DND-41 (cell line): ENCODE data around the gene SPRY4.

ENCODE experiments used
- ATAC-seq: fragments of 200-7000 bp; cut with Tn5 transposase; 3 replicates; pipeline ENCODE4 v1.9.1; 2021; ENCODE audit warnings: low read depth; ENCODE audit not compliant: insufficient read depth
- DNase-seq: peaks from one replicate; pipeline ENCODE4 v3.0.0-alpha.2; 2020
- H2AFZ ChIP-seq: 2 replicates; pipeline ENCODE4 v1.6.0; 2012; ENCODE audit warnings: low read depth, low read length
- H3K27ac ChIP-seq: 2 replicates; pipeline ENCODE4 v1.5.1; 2012; ENCODE audit warnings: low read length, inconsistent platforms
- H3K27me3 ChIP-seq: fragments of 200-600 bp; sonication (generic); 2 replicates; pipeline ENCODE4 v1.6.0; 2012; ENCODE audit warnings: low read length, mild to moderate bottlenecking, inconsistent platforms; ENCODE audit not compliant: insufficient read depth, poor library complexity
- H3K36me3 ChIP-seq: 2 replicates; pipeline ENCODE4 v1.5.1; 2012; ENCODE audit warnings: low read length, inconsistent platforms; ENCODE audit not compliant: insufficient read depth
- H3K4me1 ChIP-seq: 2 replicates; pipeline ENCODE4 v1.5.1; 2012; ENCODE audit warnings: mild to moderate bottlenecking, low read length; ENCODE audit not compliant: insufficient read depth
- H3K4me2 ChIP-seq: 2 replicates; pipeline ENCODE4 v1.6.0; 2012; ENCODE audit warnings: mild to moderate bottlenecking, moderate library complexity, low read length, inconsistent platforms; ENCODE audit not compliant: insufficient read depth
- H3K4me3 ChIP-seq, 2 experiments: fragments of 200-600 bp in 1 of 2; shearing (Covaris generic) in 1 of 2; 2 replicates each; pipeline ENCODE4 v1.5.1; 2012 to 2016; ENCODE audit warnings: inconsistent platforms in 2 of 2, low read length in 2 of 2, mild to moderate bottlenecking in 2 of 2, low read depth in 1 of 2, moderate library complexity in 1 of 2
- H3K79me2 ChIP-seq: 2 replicates; pipeline ENCODE4 v1.6.0; 2012; ENCODE audit warnings: low read length, inconsistent platforms; ENCODE audit not compliant: insufficient read depth
- H3K9ac ChIP-seq: 2 replicates; pipeline ENCODE4 v1.6.0; 2012; ENCODE audit warnings: low read depth, mild to moderate bottlenecking, inconsistent platforms, low read length, moderate library complexity
- H3K9me3 ChIP-seq: 2 replicates; pipeline ENCODE4 v1.5.1; 2012; ENCODE audit warnings: low read length, moderate library complexity, mild to moderate bottlenecking, inconsistent platforms; ENCODE audit not compliant: insufficient read depth, severe bottlenecking
- H4K20me1 ChIP-seq: 2 replicates; pipeline ENCODE4 v1.6.0; 2012; ENCODE audit warnings: low read length; ENCODE audit not compliant: insufficient read depth
- EZH2 ChIP-seq: IDR thresholded peaks from 3 replicates; pipeline ENCODE4 v1.6.1; 2012; ENCODE audit warnings: borderline replicate concordance, low read depth, mild to moderate bottlenecking, moderate library complexity, low read length, inconsistent platforms; ENCODE audit not compliant: severe bottlenecking
- TF ChIP-seq, protein P1 (sequence below): IDR thresholded peaks from 2 replicates; pipeline ENCODE4 v1.5.1; 2012; ENCODE audit warnings: borderline replicate concordance, low read length, moderate library complexity, mild to moderate bottlenecking; ENCODE audit not compliant: poor library complexity, severe bottlenecking; ENCODE audit errors: extremely low read depth

Gene SPRY4

GRCh38 chr5:142289708-142290576 lies 34.9 kb downstream of the SPRY4 start:
- H3K9ac ChIP-seq, result no peak overlapping the region
- no peak for DNase-seq
- no peak for TF ChIP-seq EZH2
- TF ChIP-seq, protein P1, sequence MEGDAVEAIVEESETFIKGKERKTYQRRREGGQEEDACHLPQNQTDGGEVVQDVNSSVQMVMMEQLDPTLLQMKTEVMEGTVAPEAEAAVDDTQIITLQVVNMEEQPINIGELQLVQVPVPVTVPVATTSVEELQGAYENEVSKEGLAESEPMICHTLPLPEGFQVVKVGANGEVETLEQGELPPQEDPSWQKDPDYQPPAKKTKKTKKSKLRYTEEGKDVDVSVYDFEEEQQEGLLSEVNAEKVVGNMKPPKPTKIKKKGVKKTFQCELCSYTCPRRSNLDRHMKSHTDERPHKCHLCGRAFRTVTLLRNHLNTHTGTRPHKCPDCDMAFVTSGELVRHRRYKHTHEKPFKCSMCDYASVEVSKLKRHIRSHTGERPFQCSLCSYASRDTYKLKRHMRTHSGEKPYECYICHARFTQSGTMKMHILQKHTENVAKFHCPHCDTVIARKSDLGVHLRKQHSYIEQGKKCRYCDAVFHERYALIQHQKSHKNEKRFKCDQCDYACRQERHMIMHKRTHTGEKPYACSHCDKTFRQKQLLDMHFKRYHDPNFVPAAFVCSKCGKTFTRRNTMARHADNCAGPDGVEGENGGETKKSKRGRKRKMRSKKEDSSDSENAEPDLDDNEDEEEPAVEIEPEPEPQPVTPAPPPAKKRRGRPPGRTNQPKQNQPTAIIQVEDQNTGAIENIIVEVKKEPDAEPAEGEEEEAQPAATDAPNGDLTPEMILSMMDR, result no peak
- H3K27me3 ChIP-seq, result no peaks in the 10 kb centered on the region
- no peaks in the 10 kb centered on the region for H3K9me3 ChIP-seq
- no peak overlapping the region for H2AFZ ChIP-seq
- no peaks in the 10 kb centered on the region for H4K20me1 ChIP-seq
- H3K4me2 ChIP-seq, result no peak overlapping the region
- H3K79me2 ChIP-seq, result no peaks in the 10 kb centered on the region
- H3K4me3 ChIP-seq, result no peak overlapping the region
- no peak for ATAC-seq
- no peak overlapping the region for H3K27ac ChIP-seq
- H3K36me3 ChIP-seq, result no peaks in the 10 kb centered on the region
- H3K4me1 ChIP-seq, result peaks cover 3% of the 10 kb centered on the region; the same call in 1 of the 2 replicates

DNA sequence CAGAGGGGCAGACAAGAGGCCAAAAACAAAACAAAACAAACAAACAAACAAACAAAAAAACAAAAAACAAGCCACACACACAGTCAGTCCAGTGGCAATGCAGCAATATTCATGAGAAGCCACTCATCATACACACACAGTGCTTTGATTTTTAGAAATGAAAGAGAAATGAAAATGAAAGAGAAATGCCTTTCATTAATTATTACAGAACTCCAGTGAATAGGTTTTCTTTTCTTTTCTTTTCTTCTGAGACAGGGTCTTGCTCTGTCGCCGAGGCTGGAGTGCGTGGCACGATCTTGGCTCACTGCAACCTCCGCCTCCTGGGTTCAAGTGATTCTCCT lies 36.9 kb downstream of the SPRY4 start:
- H2AFZ ChIP-seq, result no peak overlapping the region
- no peak for DNase-seq
- no peak for ATAC-seq
- no peak overlapping the region for H3K4me3 ChIP-seq
- no peaks in the 10 kb centered on the region for H3K9me3 ChIP-seq
- no peaks in the 10 kb centered on the region for H3K27me3 ChIP-seq
- no peak for TF ChIP-seq EZH2
- TF ChIP-seq, protein P1, result no peak
- no peak overlapping the region for H3K27ac ChIP-seq
- H3K9ac ChIP-seq, result no peak overlapping the region
- H3K36me3 ChIP-seq, result no peaks in the 10 kb centered on the region
- H4K20me1 ChIP-seq, result no peaks in the 10 kb centered on the region
- no peak overlapping the region for H3K4me2 ChIP-seq
- peaks cover 13% of the 10 kb centered on the region for H3K4me1 ChIP-seq
- no peaks in the 10 kb centered on the region for H3K79me2 ChIP-seq

DNA sequence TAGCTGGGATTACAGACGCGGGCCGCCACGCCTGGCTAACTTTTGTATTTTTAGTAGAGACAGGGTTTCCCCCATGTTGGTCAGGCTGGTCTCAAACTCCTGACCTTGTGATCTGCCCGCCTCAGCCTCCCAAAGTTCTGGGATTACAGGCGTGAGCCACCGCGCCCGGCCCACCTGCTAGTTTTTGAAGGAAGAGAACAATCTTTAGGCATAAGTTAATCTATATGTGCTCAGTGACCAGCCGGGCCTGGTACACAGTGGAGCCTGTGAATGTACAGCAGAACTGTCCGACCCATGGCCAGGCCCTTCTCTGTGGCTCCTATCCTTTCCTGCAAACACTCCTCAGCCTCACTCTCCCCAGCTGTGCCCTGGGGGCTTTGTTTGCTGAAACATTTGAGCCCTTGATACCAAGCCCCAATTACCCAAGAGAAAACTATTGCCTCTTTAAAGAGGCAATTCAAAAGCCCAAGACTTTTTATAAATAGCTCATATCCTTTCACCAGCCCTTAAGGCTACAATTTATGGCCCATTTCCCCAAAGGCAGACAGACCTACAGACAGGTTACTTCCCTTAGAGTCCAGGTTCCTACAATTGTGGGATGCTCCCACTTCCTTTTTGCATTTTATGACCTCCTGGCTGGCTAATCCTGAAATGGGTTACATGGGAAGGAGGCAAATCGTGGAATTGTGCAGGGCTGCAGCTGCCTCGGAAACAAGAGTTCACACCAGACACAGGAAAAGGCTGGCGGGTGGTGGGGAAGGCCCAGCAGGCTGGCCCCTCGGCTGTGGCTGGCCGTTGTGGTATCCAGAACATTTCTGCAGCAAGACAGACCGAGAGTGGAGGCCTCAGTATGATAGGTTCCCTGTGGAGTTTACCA lies 37.5 kb downstream of the SPRY4 start:
- Histone ChIP-seq H3K79me2 (no peaks in the 10 kb centered on the region), H3K36me3 (no peaks in the 10 kb centered on the region), H4K20me1 (no peaks in the 10 kb centered on the region), H3K4me3 (no peak overlapping the region), H3K4me2 (no peak overlapping the region), H3K27me3 (no peaks in the 10 kb centered on the region), H3K27ac (no peak overlapping the region), H2AFZ (no peak overlapping the region), H3K9ac (no peak overlapping the region), H3K9me3 (no peaks in the 10 kb centered on the region), H3K4me1 (peaks cover 16% of the 10 kb centered on the region)
- ATAC-seq, result no peak
- TF ChIP-seq EZH2, result no peak
- TF ChIP-seq, protein P1, result no peak
- no peak for DNase-seq
